Tibial nerve (tissue), 4 donors: ENCODE results near the gene PCDHB5. TPM values are rescaled to one million over a fixed set of nuclear protein-coding genes. Genes with fewer than 3 reads are reported as not detected.
"Not testable (repeated sequence)": the region's sequence is repeated elsewhere in the genome, so short reads cannot be mapped to it uniquely, and the experiment has no call there.

Experiments
- DNase-seq, 2 donors: peaks; one replicate each; pipeline ENCODE4 v3.0.0-alpha.2; 2019; ENCODE audit warnings: low spot score in 2 of 2
- H3K27ac ChIP-seq, 4 donors: fragments of 200-600 bp; sonication (generic) in 3 of 4; one replicate each; pipeline ENCODE4 v1.5.1; 2017 to 2019; ENCODE audit warnings: mild to moderate bottlenecking in 1 of 4
- H3K27me3 ChIP-seq, 2 donors: fragments of 200-600 bp; sonication (generic) in 1 of 2; one replicate each; pipeline versions ENCODE4 v1.5.1 to v1.6.0; 2017 to 2019
- H3K36me3 ChIP-seq, 3 donors: fragments of 200-600 bp; sonication (generic); one replicate each; pipeline ENCODE4 v1.5.1; 2018 to 2019
- H3K4me1 ChIP-seq, 4 donors: fragments of 200-600 bp; sonication (generic) in 3 of 4; one replicate each; pipeline ENCODE4 v1.5.1; 2017 to 2019
- H3K4me3 ChIP-seq, 4 donors: fragments of 200-600 bp; sonication (generic) in 3 of 4; one replicate each; pipeline ENCODE4 v1.5.1; 2017 to 2019; ENCODE audit warnings: mild to moderate bottlenecking in 1 of 4, moderate library complexity in 1 of 4
- H3K9me3 ChIP-seq, 4 donors: fragments of 200-600 bp; sonication (generic) in 3 of 4; one replicate each; pipeline ENCODE4 v1.5.1; 2017 to 2019
- CTCF ChIP-seq, 5 experiments: fragments of 200-600 bp in 3 of 5; fragments of 450-650 bp in 2 of 5; sonication (generic) in 3 of 5; IDR thresholded peaks; one replicate each; pipeline ENCODE4 v1.5.1; 2016 to 2019; ENCODE audit warnings: antibody characterized with exemption in 5 of 5, mild to moderate bottlenecking in 3 of 5, moderate library complexity in 2 of 5
- EP300 ChIP-seq, 2 donors: sonication (generic); formaldehyde crosslinking; IDR thresholded peaks; one replicate each; pipeline ENCODE4 v1.6.1; 2017; ENCODE audit warnings: antibody characterized with exemption in 2 of 2, mild to moderate bottlenecking in 1 of 2
- POLR2A ChIP-seq, 2 donors: fragments of 450-650 bp; IDR thresholded peaks; one replicate each; pipeline ENCODE4 v1.6.1; 2017; ENCODE audit warnings: antibody characterized with exemption in 2 of 2, mild to moderate bottlenecking in 2 of 2, moderate library complexity in 2 of 2
- WGBS, 2 donors: methylation state at CpG; one replicate each; pipeline ENCODE4 v1.1.5; 2018; 5-methylcytosine and 5-hydroxymethylcytosine counted together
- total RNA-seq, 4 donors: library from RNA; depleted of rRNA; stranded (reverse); fragments of >200 nt; gene quantifications; one replicate each; pipeline ENCODE4 v1.1.0, GENCODE V29; 2016

PCDHB5 gene
- total RNA-seq, 4 donors from 2014 or later: 5.9 to 15.5 (median 9.6) TPM

GRCh38 chr5:141121563-141121962 lies 13.4 kb upstream of the PCDHB5 start, which contains the start of gene PCDHB4:
TSS of gene PCDHB4 (plus strand) at chr5:141121818. CDS start at chr5:141121999, 181 bp downstream.
- TF ChIP-seq EP300 (IDR thresholded peaks at IDR 0.05) (no peak), POLR2A (IDR thresholded peaks at IDR 0.05) (no peak), CTCF (IDR thresholded peaks at IDR 0.05) (peak in 3 of 5 experiments; percentile 8 to 47 (median 16))
- DNase-seq: peak in 1 of 2 donors; percentile 26
- H3K27me3 ChIP-seq: no peaks in the 10 kb centered on the region
- peak within 1 kb of the TSS in 1 of 4 donors; percentile 74 for H3K27ac ChIP-seq
- peak within 1 kb of the TSS in 3 of 4 donors; percentile 3 to 41 (median 7) for H3K4me3 ChIP-seq
- 18 to 21% methylated on average over 16 of the region's 16 CpGs for WGBS, 2 donors
- H3K4me1 ChIP-seq: no peaks in the 10 kb centered on the region
- peaks cover 0 to 57% (median 7%) of the 10 kb centered on the region in 4 donors for H3K9me3 ChIP-seq
- peaks cover 0 to 6% (median 0%) of the 10 kb centered on the region in 3 donors for H3K36me3 ChIP-seq

- Histone ChIP-seq H3K4me1 (no peaks in the 10 kb centered on the region), H3K9me3 (peaks cover 0 to 57% (median 7%) of the 10 kb centered on the region in 4 donors), H3K36me3 (peaks cover 0 to 10% (median 0%) of the 10 kb centered on the region in 3 donors), H3K27me3 (no peaks in the 10 kb centered on the region), H3K4me3 (peak overlapping the region in 3 of 4 donors; percentile 3 to 41 (median 7)), H3K27ac (peak overlapping the region in 1 of 4 donors; percentile 74)
- DNase-seq: no peak
- WGBS, 2 donors: 41 to 63% methylated on average over 12 of the region's 12 CpGs
- TF ChIP-seq CTCF (IDR thresholded peaks at IDR 0.05) (no peak), EP300 (IDR thresholded peaks at IDR 0.05) (no peak), POLR2A (IDR thresholded peaks at IDR 0.05) (no peak)
Observed at GRCh38 chr5:141121985-141122384, 13.0 kb upstream of the PCDHB5 start.

DNA sequence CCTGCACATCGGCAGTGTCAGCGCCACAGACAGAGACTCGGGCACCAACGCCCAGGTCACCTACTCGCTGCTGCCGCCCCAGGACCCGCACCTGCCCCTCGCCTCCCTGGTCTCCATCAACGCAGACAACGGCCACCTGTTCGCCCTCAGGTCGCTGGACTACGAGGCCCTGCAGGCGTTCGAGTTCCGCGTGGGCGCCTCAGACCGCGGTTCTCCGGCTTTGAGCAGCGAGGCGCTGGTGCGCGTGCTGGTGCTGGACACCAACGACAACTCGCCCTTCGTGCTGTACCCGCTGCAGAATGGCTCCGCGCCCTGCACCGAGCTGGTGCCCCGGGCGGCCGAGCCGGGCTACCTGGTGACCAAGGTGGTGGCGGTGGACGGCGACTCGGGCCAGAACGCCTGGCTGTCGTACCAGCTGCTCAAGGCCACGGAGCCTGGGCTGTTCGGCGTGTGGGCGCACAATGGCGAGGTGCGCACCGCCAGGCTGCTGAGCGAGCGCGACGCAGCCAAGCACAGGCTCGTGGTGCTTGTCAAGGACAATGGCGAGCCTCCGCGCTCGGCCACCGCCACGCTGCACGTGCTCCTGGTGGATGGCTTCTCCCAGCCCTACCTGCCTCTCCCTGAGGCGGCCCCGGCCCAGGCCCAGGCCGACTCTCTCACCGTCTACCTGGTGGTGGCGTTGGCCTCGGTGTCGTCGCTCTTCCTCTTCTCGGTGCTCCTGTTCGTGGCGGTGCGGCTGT lies 11.4 kb upstream of the PCDHB5 start:
- H3K4me1 ChIP-seq, H3K27ac ChIP-seq, DNase-seq, H3K36me3 ChIP-seq, H3K27me3 ChIP-seq: not testable (repeated sequence)
- 31 to 44% methylated on average over 12 to 26 of the region's 73 CpGs for WGBS, 2 donors
- peaks cover 0 to 66% (median 6%) of the 10 kb centered on the region in 4 donors for H3K9me3 ChIP-seq
- H3K4me3 ChIP-seq: peak overlapping the region in 1 of 4 donors; percentile 23

DNA sequence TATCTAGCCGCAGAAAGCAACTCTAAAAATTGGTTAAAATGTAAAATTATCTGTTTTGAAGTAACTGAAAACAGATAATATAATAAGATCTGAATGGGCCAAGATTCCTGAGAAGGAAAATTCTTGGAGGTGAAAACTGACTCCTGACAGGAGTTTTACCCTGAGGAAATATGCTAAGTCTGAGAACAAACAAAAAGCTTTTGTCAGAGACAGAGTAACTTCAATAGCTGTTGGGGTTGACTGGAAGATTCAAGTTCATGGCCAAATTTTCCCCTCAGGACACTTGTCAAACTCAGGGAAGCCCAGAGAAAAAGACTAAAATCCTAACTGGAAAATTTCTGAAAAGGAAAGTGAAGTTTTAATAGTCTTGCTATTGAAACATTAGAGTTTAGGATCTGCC lies 7.7 kb upstream of the PCDHB5 start:
- TF ChIP-seq EP300 (IDR thresholded peaks at IDR 0.05) (no peak), CTCF (IDR thresholded peaks at IDR 0.05) (no peak), POLR2A (IDR thresholded peaks at IDR 0.05) (no peak)
- H3K4me3 ChIP-seq: no peak overlapping the region
- H3K9me3 ChIP-seq: peaks cover 0 to 77% (median 10%) of the 10 kb centered on the region in 4 donors
- H3K27ac ChIP-seq: no peak overlapping the region
- 86 to 95% methylated on average over 1 of the region's 1 CpG for WGBS, 2 donors
- H3K4me1 ChIP-seq: no peaks in the 10 kb centered on the region
- no peaks in the 10 kb centered on the region for H3K27me3 ChIP-seq
- peaks cover 0 to 10% (median 0%) of the 10 kb centered on the region in 3 donors for H3K36me3 ChIP-seq
- no peak for DNase-seq

DNA sequence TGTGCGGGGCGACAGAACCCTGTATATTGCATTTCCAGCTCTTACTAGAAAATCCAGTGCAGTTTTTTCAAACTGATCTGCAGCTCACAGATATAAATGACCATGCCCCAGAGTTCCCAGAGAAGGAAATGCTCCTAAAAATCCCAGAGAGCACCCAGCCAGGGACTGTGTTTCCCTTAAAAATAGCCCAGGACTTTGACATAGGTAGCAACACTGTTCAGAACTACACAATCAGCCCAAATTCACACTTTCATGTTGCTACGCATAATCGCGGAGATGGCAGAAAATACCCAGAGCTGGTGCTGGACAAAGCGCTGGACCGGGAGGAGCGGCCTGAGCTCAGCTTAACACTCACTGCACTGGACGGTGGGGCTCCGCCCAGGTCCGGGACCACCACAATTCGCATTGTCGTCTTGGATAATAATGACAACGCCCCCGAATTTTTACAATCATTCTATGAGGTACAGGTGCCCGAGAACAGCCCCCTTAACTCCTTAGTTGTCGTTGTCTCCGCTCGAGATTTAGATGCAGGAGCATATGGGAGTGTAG lies 786 bp downstream of the PCDHB5 start:
- H3K4me3 ChIP-seq: peak overlapping the region; percentile 8 to 48 (median 16)
- H3K27ac ChIP-seq: no peak overlapping the region
- no peak for TF ChIP-seq POLR2A (IDR thresholded peaks at IDR 0.05)
- TF ChIP-seq CTCF (IDR thresholded peaks at IDR 0.05): no peak
- no peak for TF ChIP-seq EP300 (IDR thresholded peaks at IDR 0.05)
- DNase-seq: no peak
- H3K9me3 ChIP-seq: peaks cover 0 to 97% (median 26%) of the 10 kb centered on the region in 4 donors
- no peaks in the 10 kb centered on the region for H3K36me3 ChIP-seq
- H3K4me1 ChIP-seq: no peaks in the 10 kb centered on the region
- WGBS, 2 donors: 67% methylated on average over 19 of the region's 19 CpGs
- H3K27me3 ChIP-seq: no peaks in the 10 kb centered on the region

GRCh38 chr5:141137346-141137745 lies 2.3 kb downstream of the PCDHB5 start:
- not testable (repeated sequence) for H3K4me1 ChIP-seq, H3K36me3 ChIP-seq, H3K4me3 ChIP-seq, H3K27me3 ChIP-seq, H3K27ac ChIP-seq, DNase-seq
- peaks cover 0 to 97% (median 27%) of the 10 kb centered on the region in 4 donors for H3K9me3 ChIP-seq
- WGBS, 2 donors: 57 to 69% methylated on average over 16 to 27 of the region's 34 CpGs
